DND-41 (cell line): Measurements from ENCODE around the gene RAI1.

Experiments
- ATAC-seq: fragments of 200-7000 bp; cut with Tn5 transposase; 3 replicates; pipeline ENCODE4 v1.9.1; 2021; ENCODE audit warnings: low read depth; ENCODE audit not compliant: insufficient read depth
- DNase-seq: peaks from one replicate; pipeline ENCODE4 v3.0.0-alpha.2; 2020
- H2AFZ ChIP-seq: 2 replicates; pipeline ENCODE4 v1.6.0; 2012; ENCODE audit warnings: low read depth, low read length
- H3K27ac ChIP-seq: 2 replicates; pipeline ENCODE4 v1.5.1; 2012; ENCODE audit warnings: low read length, inconsistent platforms
- H3K27me3 ChIP-seq: fragments of 200-600 bp; sonication (generic); 2 replicates; pipeline ENCODE4 v1.6.0; 2012; ENCODE audit warnings: low read length, mild to moderate bottlenecking, inconsistent platforms; ENCODE audit not compliant: insufficient read depth, poor library complexity
- H3K36me3 ChIP-seq: 2 replicates; pipeline ENCODE4 v1.5.1; 2012; ENCODE audit warnings: low read length, inconsistent platforms; ENCODE audit not compliant: insufficient read depth
- H3K4me1 ChIP-seq: 2 replicates; pipeline ENCODE4 v1.5.1; 2012; ENCODE audit warnings: mild to moderate bottlenecking, low read length; ENCODE audit not compliant: insufficient read depth
- H3K4me2 ChIP-seq: 2 replicates; pipeline ENCODE4 v1.6.0; 2012; ENCODE audit warnings: mild to moderate bottlenecking, moderate library complexity, low read length, inconsistent platforms; ENCODE audit not compliant: insufficient read depth
- H3K4me3 ChIP-seq, 2 experiments: fragments of 200-600 bp in 1 of 2; shearing (Covaris generic) in 1 of 2; 2 replicates each; pipeline ENCODE4 v1.5.1; 2012 to 2016; ENCODE audit warnings: inconsistent platforms in 2 of 2, low read length in 2 of 2, mild to moderate bottlenecking in 2 of 2, low read depth in 1 of 2, moderate library complexity in 1 of 2
- H3K79me2 ChIP-seq: 2 replicates; pipeline ENCODE4 v1.6.0; 2012; ENCODE audit warnings: low read length, inconsistent platforms; ENCODE audit not compliant: insufficient read depth
- H3K9ac ChIP-seq: 2 replicates; pipeline ENCODE4 v1.6.0; 2012; ENCODE audit warnings: low read depth, mild to moderate bottlenecking, inconsistent platforms, low read length, moderate library complexity
- H3K9me3 ChIP-seq: 2 replicates; pipeline ENCODE4 v1.5.1; 2012; ENCODE audit warnings: low read length, moderate library complexity, mild to moderate bottlenecking, inconsistent platforms; ENCODE audit not compliant: insufficient read depth, severe bottlenecking
- H4K20me1 ChIP-seq: 2 replicates; pipeline ENCODE4 v1.6.0; 2012; ENCODE audit warnings: low read length; ENCODE audit not compliant: insufficient read depth
- CTCF ChIP-seq: IDR thresholded peaks from 2 replicates; pipeline ENCODE4 v1.5.1; 2012; ENCODE audit warnings: borderline replicate concordance, low read length, moderate library complexity, mild to moderate bottlenecking; ENCODE audit not compliant: poor library complexity, severe bottlenecking; ENCODE audit errors: extremely low read depth
- EZH2 ChIP-seq: IDR thresholded peaks from 3 replicates; pipeline ENCODE4 v1.6.1; 2012; ENCODE audit warnings: borderline replicate concordance, low read depth, mild to moderate bottlenecking, moderate library complexity, low read length, inconsistent platforms; ENCODE audit not compliant: severe bottlenecking

RAI1 gene

GRCh38 chr17:17679243-17679642 lies 2.0 kb upstream of the RAI1 start:
- H3K4me3 ChIP-seq, result no peak overlapping the region
- no peak overlapping the region for H2AFZ ChIP-seq
- peaks cover 21% of the 10 kb centered on the region for H4K20me1 ChIP-seq
- H3K27me3 ChIP-seq, result no peaks in the 10 kb centered on the region
- H3K4me1 ChIP-seq, result peaks cover 26% of the 10 kb centered on the region
- DNase-seq, result no peak
- peaks cover 30% of the 10 kb centered on the region for H3K79me2 ChIP-seq
- no peak overlapping the region for H3K4me2 ChIP-seq
- ATAC-seq, result no peak
- no peak for TF ChIP-seq EZH2
- no peak for TF ChIP-seq CTCF
- no peak overlapping the region for H3K9ac ChIP-seq
- peaks cover 5% of the 10 kb centered on the region; the same call in 1 of the 2 replicates for H3K36me3 ChIP-seq
- no peak overlapping the region for H3K27ac ChIP-seq
- H3K9me3 ChIP-seq, result no peaks in the 10 kb centered on the region

- no peak overlapping the region for H3K9ac ChIP-seq
- TF ChIP-seq CTCF (no peak), EZH2 (no peak)
- no peak for DNase-seq
Measured at GRCh38 chr17:17679748-17680147, 1.5 kb upstream of the RAI1 start.

GRCh38 chr17:17680477-17681186 lies 626 bp upstream of the RAI1 start:
- Histone ChIP-seq H3K27me3 (no peaks in the 10 kb centered on the region), H4K20me1 (peaks cover 33% of the 10 kb centered on the region), H3K9me3 (no peaks in the 10 kb centered on the region), H3K4me3 (peak overlapping the region in 1 of 2 experiments; percentile 79; a peak in 2 of 4 replicates), H3K36me3 (peaks cover 12% of the 10 kb centered on the region), H3K79me2 (peaks cover 44% of the 10 kb centered on the region), H3K27ac (no peak overlapping the region), H3K9ac (peak overlapping the region; percentile 97), H3K4me2 (peak overlapping the region; percentile 62), H3K4me1 (peaks cover 37% of the 10 kb centered on the region), H2AFZ (peak overlapping the region; percentile 60)
- no peak for DNase-seq
- no peak for ATAC-seq
- no peak for TF ChIP-seq CTCF
- no peak for TF ChIP-seq EZH2

More at GRCh38 chr17:17679748-17680147, 1.5 kb upstream of the RAI1 start:
- Histone ChIP-seq H3K4me3 (no peak overlapping the region), H3K27me3 (no peaks in the 10 kb centered on the region), H4K20me1 (peaks cover 24% of the 10 kb centered on the region), H3K9me3 (no peaks in the 10 kb centered on the region), H3K79me2 (peaks cover 35% of the 10 kb centered on the region), H3K4me1 (peaks cover 28% of the 10 kb centered on the region), H2AFZ (no peak overlapping the region), H3K27ac (no peak overlapping the region), H3K4me2 (no peak overlapping the region), H3K36me3 (peaks cover 5% of the 10 kb centered on the region)
- no peak for ATAC-seq

GRCh38 chr17:17681744-17682292 lies 560 bp downstream of the RAI1 start:
- Histone ChIP-seq H2AFZ (peak overlapping the region; percentile 81), H3K79me2 (peaks cover 56% of the 10 kb centered on the region), H3K9ac (peak overlapping the region; percentile 97), H3K4me1 (peaks cover 32% of the 10 kb centered on the region), H3K4me3 (peak overlapping the region; percentile 79 to 91), H3K36me3 (peaks cover 16% of the 10 kb centered on the region), H4K20me1 (peaks cover 44% of the 10 kb centered on the region), H3K4me2 (peak overlapping the region; percentile 87), H3K9me3 (no peaks in the 10 kb centered on the region), H3K27ac (peak overlapping the region; percentile 84), H3K27me3 (no peaks in the 10 kb centered on the region)
- peak; percentile 24 for TF ChIP-seq CTCF
- no peak for TF ChIP-seq EZH2
- ATAC-seq (peak; percentile 38), DNase-seq (peak; percentile 56)
